ENCODE results near the gene TXNRD2.

TXNRD2 gene

GRCh38 chr22:19979712-19980493, 38.3 kb upstream of the TXNRD2 start:
- no peak for DNase-seq

GRCh38 chr22:19978748-19979147, 37.1 kb upstream of the TXNRD2 start:
- no peak for DNase-seq

- DNase-seq: no peak
These were observed 36.0 kb upstream of the TXNRD2 start for GRCh38 chr22:19977296-19978243.

- no peak for DNase-seq
These were observed 35.1 kb upstream of the TXNRD2 start for GRCh38 chr22:19976671-19977070.

GRCh38 chr22:19975707-19976035, 34.1 kb upstream of the TXNRD2 start:
- DNase-seq: no peak

GRCh38 chr22:19974935-19975706, 33.5 kb upstream of the TXNRD2 start:
- DNase-seq: peak; percentile 77

GRCh38 chr22:19974268-19974861, 32.7 kb upstream of the TXNRD2 start:
- peak; percentile 91 for DNase-seq

- DNase-seq: no peak
These were observed 32.1 kb upstream of the TXNRD2 start for GRCh38 chr22:19973551-19974267.

- no peak for DNase-seq
These were observed 31.3 kb upstream of the TXNRD2 start for GRCh38 chr22:19972652-19973550.

GRCh38 chr22:19972251-19972650, 30.6 kb upstream of the TXNRD2 start:
- DNase-seq: no peak

- no peak for DNase-seq
These were observed 29.9 kb upstream of the TXNRD2 start for GRCh38 chr22:19971276-19972124.

GRCh38 chr22:19970479-19971275, 29.1 kb upstream of the TXNRD2 start:
- peak; percentile 19 for DNase-seq

- DNase-seq: no peak
These were observed 28.4 kb upstream of the TXNRD2 start for GRCh38 chr22:19970031-19970478.

- no peak for DNase-seq
These were observed 27.7 kb upstream of the TXNRD2 start for GRCh38 chr22:19969141-19969928.

GRCh38 chr22:19968450-19968891, 26.9 kb upstream of the TXNRD2 start:
- DNase-seq: no peak

GRCh38 chr22:19967850-19968449, 26.3 kb upstream of the TXNRD2 start:
- DNase-seq: no peak

GRCh38 chr22:19966908-19967750, 25.5 kb upstream of the TXNRD2 start:
- no peak for DNase-seq
